Neural progenitor cell (in vitro differentiated cells): ENCODE results near the gene LYPD6B. TPM values are rescaled to one million over a fixed set of nuclear protein-coding genes. Genes with fewer than 3 reads are reported as not detected.

Experiments used
- DNase-seq: peaks from one replicate; pipeline ENCODE4 v3.0.0-alpha.2; 2016; ENCODE audit warnings: low spot score
- H2AFZ ChIP-seq: fragments of 200-600 bp; sonication (generic); replicated peaks from 2 replicates; pipeline ENCODE4 v1.6.1; 2016; ENCODE audit warnings: antibody characterized with exemption
- H3F3A ChIP-seq: fragments of 200-600 bp; sonication (generic); 2 replicates; pipeline ENCODE4 v1.6.1; 2016; ENCODE audit warnings: antibody characterized with exemption, low read depth
- H3K27ac ChIP-seq: fragments of 200-600 bp; sonication (generic); 2 replicates; pipeline ENCODE4 v1.5.1; 2016; ENCODE audit warnings: mild to moderate bottlenecking
- H3K27me3 ChIP-seq: fragments of 200-600 bp; sonication (generic); 2 replicates; pipeline ENCODE4 v1.6.1; 2016; ENCODE audit warnings: mild to moderate bottlenecking, moderate library complexity
- H3K36me3 ChIP-seq: fragments of 200-600 bp; sonication (generic); 2 replicates; pipeline ENCODE4 v1.5.1; 2016
- H3K4me1 ChIP-seq: fragments of 200-600 bp; sonication (generic); 2 replicates; pipeline ENCODE4 v1.6.1; 2016; ENCODE audit warnings: mixed run types
- H3K4me2 ChIP-seq: fragments of 200-600 bp; sonication (generic); 2 replicates; pipeline ENCODE4 v1.6.1; 2016
- H3K4me3 ChIP-seq: fragments of 200-600 bp; sonication (generic); 2 replicates; pipeline ENCODE4 v1.5.1; 2016
- H3K79me2 ChIP-seq: fragments of 200-600 bp; sonication (generic); 2 replicates; pipeline ENCODE4 v1.6.1; 2016; ENCODE audit warnings: low read depth
- H3K9ac ChIP-seq: fragments of 200-600 bp; sonication (generic); 2 replicates; pipeline ENCODE4 v1.6.1; 2016
- H3K9me3 ChIP-seq: fragments of 200-600 bp; sonication (generic); 2 replicates; pipeline ENCODE4 v1.5.1; 2016; ENCODE audit warnings: low read depth
- H4K20me1 ChIP-seq: fragments of 200-600 bp; sonication (generic); 2 replicates; pipeline ENCODE4 v1.6.1; 2016; ENCODE audit warnings: low read depth
- H3K27ac Mint-ChIP-seq: 3 replicates; pipeline ENCODE4 v1.8.0; 2021; ENCODE audit warnings: mixed read lengths
- H3K27me3 Mint-ChIP-seq: 2 replicates; pipeline ENCODE4 v1.8.0; 2022; ENCODE audit warnings: low read depth, mild to moderate bottlenecking, inconsistent platforms, moderate library complexity, mixed read lengths; ENCODE audit not compliant: insufficient read depth
- H3K36me3 Mint-ChIP-seq: 3 replicates; pipeline ENCODE4 v1.8.0; 2021; ENCODE audit warnings: mixed read lengths
- H3K4me1 Mint-ChIP-seq: 3 replicates; pipeline ENCODE4 v1.8.0; 2021; ENCODE audit warnings: mixed read lengths
- H3K4me3 Mint-ChIP-seq: 3 replicates; pipeline ENCODE4 v1.8.0; 2021; ENCODE audit warnings: mild to moderate bottlenecking, moderate library complexity, mixed read lengths
- H3K9me3 Mint-ChIP-seq: 3 replicates; pipeline ENCODE4 v1.8.0; 2020; ENCODE audit warnings: mixed read lengths
- CTCF ChIP-seq: fragments of 200-600 bp; sonication (generic); IDR thresholded peaks from 2 replicates; pipeline ENCODE4 v1.5.1; 2017; ENCODE audit warnings: antibody characterized with exemption, mild to moderate bottlenecking
- EZH2 ChIP-seq: fragments of 200-600 bp; sonication (generic); IDR thresholded peaks from 2 replicates; pipeline ENCODE4 v1.6.1; 2017; ENCODE audit warnings: antibody characterized with exemption, mild to moderate bottlenecking, moderate library complexity
- EZH2phosphoT487 ChIP-seq: fragments of 200-600 bp; sonication (generic); IDR thresholded peaks from 2 replicates; pipeline ENCODE4 v1.6.1; 2017; ENCODE audit warnings: antibody characterized with exemption
- total RNA-seq: library from RNA; depleted of rRNA; stranded (reverse); fragments of >200 nt; gene quantifications from 2 replicates; pipeline ENCODE4 v1.2.3, GENCODE V29; 2015; ENCODE audit warnings: low replicate concordance

The LYPD6B gene
- total RNA-seq, 1 donor from 2014 or later, result not detected

DNA sequence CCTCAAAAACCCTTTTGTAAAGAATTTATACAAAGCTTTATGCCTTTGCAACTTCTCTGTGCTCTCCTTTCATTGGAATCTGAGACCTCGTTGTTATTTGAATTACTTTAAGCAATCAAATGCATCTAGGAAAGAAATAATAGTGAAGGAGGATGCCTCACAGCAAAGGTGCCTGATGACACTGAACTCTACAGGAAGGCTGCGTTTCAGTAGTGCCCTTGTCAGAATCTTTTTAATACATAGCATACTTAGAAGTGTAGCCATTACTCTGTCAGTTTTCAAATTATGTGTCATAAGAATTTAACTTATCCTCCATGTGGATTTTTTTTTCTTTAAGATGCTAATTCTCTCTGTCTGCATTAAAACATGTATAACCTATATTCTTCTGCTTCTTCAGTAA is 9.6 kb upstream of the LYPD6B start:
- H3K36me3 Mint-ChIP-seq, result peaks cover 4% of the 10 kb centered on the region
- DNase-seq, result no peak

GRCh38 chr2:149029307-149029965 is 9.1 kb upstream of the LYPD6B start:
- Histone ChIP-seq H3K4me3 (no peak overlapping the region), H2AFZ (no peak overlapping the region), H3K79me2 (no peaks in the 10 kb centered on the region), H3K9ac (no peak overlapping the region), H4K20me1 (no peaks in the 10 kb centered on the region), H3K9me3 (no peaks in the 10 kb centered on the region), H3K4me1 (peaks cover 17% of the 10 kb centered on the region), H3K4me2 (no peak overlapping the region), H3K27ac (no peak overlapping the region), H3K36me3 (no peaks in the 10 kb centered on the region), H3K27me3 (no peaks in the 10 kb centered on the region), H3F3A (no peaks in the 10 kb centered on the region)
- Mint-ChIP-seq H3K9me3 (no peaks in the 10 kb centered on the region), H3K27me3 (peaks cover 5% of the 10 kb centered on the region), H3K27ac (no peak overlapping the region), H3K4me3 (no peak overlapping the region), H3K4me1 (peaks cover 31% of the 10 kb centered on the region), H3K36me3 (peaks cover 2% of the 10 kb centered on the region)
- TF ChIP-seq EZH2phosphoT487, result no peak
- no peak for TF ChIP-seq EZH2
- no peak for TF ChIP-seq CTCF
- DNase-seq, result no peak

More for the DNA sequence above, 9.6 kb upstream of the LYPD6B start:
- TF ChIP-seq EZH2phosphoT487 (no peak), CTCF (no peak)
- peaks cover 27% of the 10 kb centered on the region for H3K4me1 Mint-ChIP-seq
- no peak overlapping the region for H3K27ac Mint-ChIP-seq
- Histone ChIP-seq H3K4me3 (no peak overlapping the region), H3K36me3 (no peaks in the 10 kb centered on the region), H3K27ac (no peak overlapping the region), H3K9ac (no peak overlapping the region), H3K27me3 (no peaks in the 10 kb centered on the region), H3K4me2 (no peak overlapping the region), H3K9me3 (no peaks in the 10 kb centered on the region), H3K4me1 (peaks cover 17% of the 10 kb centered on the region), H4K20me1 (no peaks in the 10 kb centered on the region), H3K79me2 (no peaks in the 10 kb centered on the region), H3F3A (no peaks in the 10 kb centered on the region), H2AFZ (no peak overlapping the region)
- peaks cover 2% of the 10 kb centered on the region for H3K27me3 Mint-ChIP-seq
- no peaks in the 10 kb centered on the region for H3K9me3 Mint-ChIP-seq
- no peak overlapping the region for H3K4me3 Mint-ChIP-seq

GRCh38 chr2:149031396-149031795 is 7.1 kb upstream of the LYPD6B start:
- H3K27me3 Mint-ChIP-seq, result peaks cover 11% of the 10 kb centered on the region
- Histone ChIP-seq H3F3A (no peaks in the 10 kb centered on the region), H3K9ac (no peak overlapping the region), H3K36me3 (no peaks in the 10 kb centered on the region), H3K4me3 (no peak overlapping the region), H3K27me3 (no peaks in the 10 kb centered on the region), H3K4me1 (peaks cover 17% of the 10 kb centered on the region), H3K27ac (no peak overlapping the region), H3K4me2 (no peak overlapping the region), H2AFZ (no peak overlapping the region), H3K9me3 (no peaks in the 10 kb centered on the region), H4K20me1 (no peaks in the 10 kb centered on the region), H3K79me2 (no peaks in the 10 kb centered on the region)
- no peak overlapping the region for H3K4me3 Mint-ChIP-seq
- peaks cover 33% of the 10 kb centered on the region for H3K4me1 Mint-ChIP-seq
- DNase-seq, result no peak
- TF ChIP-seq EZH2phosphoT487 (no peak), CTCF (no peak), EZH2 (no peak)
- no peaks in the 10 kb centered on the region for H3K36me3 Mint-ChIP-seq
- no peak overlapping the region for H3K27ac Mint-ChIP-seq
- no peaks in the 10 kb centered on the region for H3K9me3 Mint-ChIP-seq
